CD4-positive, alpha-beta T cell treated with Interleukin-4 for 1 hour (primary cell): ENCODE data around the gene CCDC122.

Source experiments
- DNase-seq, 2 donors: peaks; one replicate each; pipeline ENCODE4 v3.0.0-alpha.2; 2020 to 2022

CCDC122 gene

DNA sequence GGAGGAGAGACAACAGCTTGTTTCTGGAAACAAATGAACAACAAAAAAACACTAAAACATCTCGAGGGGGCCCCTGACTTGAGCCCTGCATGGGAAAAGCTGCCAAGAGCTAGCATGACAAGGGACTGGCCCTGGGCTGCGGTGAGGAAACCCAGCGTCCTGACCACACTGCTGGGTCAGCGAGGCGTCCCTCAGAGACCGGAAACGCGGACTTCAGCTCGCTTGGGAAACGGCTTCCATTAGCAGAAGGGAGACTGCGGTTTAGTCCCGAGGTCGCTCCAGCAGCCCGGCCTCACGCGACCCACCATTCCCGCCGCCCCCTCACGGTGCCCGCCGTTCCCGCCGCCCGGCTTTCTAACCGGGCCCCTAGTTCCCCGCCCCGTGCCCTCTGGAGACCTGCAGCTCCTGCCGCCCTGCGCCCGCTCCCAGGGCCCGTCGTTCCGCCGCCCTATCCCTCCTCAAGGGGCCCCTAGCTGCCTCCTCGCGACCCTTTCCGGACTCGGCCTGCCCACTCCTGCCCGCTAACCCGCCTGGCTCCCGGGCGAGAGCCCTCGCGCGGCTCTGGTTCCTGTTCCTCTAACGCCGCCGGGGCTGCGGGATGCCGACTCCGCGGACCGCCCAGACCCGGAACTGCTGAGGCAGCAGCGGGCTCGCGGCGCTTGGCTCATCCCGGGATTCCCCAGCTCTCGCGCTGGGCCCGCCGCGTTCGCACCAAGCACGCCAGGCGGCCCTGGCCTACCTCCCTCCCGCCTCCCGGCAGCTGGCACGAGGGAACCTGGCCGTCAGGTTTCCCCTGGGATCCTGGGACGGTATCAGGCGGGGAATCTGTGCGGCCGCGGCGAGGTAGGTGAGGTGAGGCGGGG is at the start of gene CCDC122:
Gene CCDC122, minus strand, starts transcription at position 849 of the 863 bp plus-strand sequence. CDS start 10,364 bp downstream, outside the sequence.
- peak; percentile 78 to 82 for DNase-seq

DNA sequence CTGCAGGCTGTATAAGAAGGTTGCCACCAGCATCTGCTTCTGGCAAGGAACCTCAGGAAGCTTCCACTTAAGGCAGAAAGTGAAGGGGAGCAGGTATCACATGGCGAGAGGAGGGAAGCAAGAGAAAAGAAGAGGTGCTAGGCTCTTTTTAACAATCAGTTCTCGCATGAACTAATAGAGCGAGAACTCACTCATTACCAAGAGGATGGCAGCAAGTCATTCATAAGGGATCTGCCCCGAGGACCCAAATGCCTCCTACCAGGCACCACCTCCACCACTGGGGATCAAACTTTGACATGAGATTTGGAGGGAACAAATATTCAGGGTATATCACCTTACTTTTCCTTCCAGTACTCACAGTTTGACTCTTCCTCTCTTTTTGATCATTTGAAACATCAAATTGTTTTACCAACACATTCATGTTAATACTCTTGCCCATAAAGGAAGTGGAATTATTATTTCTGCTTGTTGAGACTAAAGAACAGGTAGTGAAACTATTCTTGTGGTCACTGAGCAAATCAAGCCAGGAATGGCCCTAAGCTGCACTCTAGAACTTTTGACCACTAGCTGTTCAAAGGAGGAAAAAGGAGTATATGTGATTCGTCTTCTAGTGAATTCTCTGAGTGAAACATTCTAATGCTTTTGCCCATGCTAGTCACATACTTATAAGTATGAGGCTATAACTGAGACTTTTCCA is 45.2 kb upstream of the CCDC122 start:
- peak in 1 of 2 donors; percentile 5 for DNase-seq

DNA sequence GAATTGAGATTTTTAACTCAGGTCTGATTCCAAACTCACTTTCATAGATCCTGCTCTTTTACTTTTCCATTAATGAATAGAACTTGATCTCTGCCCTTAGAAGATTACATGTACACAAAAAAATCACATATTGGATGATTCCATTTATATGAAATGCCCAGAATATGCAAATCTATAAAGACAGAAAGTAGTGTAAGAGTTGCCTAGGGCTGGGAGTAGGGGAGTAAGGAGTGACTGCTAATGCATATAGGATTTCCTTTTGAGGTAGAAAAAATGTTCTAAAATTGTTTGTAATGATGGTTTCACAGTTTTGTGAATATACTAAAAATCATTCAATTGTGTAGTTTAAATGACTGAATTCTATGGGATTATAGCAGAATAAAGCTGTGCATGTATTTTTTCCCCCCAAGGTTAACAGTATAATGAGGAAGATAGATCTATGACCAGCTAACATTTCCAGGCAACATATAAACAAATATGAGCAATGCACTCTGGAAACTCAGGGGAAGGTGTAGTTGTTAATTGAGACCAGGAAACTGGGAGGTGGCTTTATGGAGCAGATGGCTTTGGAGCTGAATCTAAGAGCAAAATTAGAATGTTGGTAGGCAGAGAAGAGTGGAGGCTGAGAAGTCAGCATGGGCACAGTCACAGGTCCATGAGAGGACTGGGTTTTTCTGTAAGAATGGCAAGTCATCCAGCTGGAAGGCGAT is 41.6 kb upstream of the CCDC122 start:
- DNase-seq: no peak

DNA sequence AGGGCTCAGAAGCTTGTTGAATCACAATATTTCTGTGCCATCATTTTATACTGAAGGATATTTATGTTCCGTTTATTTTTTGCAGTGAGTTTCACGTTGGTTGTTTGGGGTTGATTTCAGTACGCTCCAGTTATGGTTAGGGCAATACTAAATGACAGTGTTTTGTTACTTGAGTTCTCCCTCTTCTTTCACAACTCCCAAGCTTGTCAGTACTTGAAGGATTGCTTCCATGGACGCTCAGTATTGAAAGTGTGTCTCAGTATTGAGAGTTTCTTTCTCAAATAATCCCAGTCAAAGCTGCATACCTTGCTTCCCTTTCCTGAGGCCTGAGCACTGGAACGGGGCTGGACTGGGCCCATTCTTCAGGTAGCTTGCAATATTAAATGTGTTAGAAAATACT is 39.1 kb upstream of the CCDC122 start:
- DNase-seq: no peak

DNA sequence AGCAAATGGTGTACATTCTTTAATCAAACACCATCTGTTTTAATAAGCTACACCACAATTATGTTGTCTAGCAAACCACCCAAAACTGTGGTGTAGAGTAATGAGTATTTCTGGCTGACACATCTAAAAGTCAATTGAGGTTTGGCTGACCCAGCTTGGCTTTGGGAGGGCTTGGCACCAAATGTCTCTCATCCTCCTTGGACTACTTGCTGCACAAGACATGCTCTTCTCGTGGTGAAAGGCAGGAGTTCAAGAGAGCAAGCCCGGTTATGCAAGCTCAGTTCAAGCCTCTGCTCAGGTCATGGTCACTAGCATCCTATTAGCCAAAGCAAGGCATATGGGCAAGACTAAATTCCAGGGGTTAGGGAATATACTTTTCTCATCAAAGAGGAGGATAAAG is 37.3 kb upstream of the CCDC122 start:
- DNase-seq: no peak

DNA sequence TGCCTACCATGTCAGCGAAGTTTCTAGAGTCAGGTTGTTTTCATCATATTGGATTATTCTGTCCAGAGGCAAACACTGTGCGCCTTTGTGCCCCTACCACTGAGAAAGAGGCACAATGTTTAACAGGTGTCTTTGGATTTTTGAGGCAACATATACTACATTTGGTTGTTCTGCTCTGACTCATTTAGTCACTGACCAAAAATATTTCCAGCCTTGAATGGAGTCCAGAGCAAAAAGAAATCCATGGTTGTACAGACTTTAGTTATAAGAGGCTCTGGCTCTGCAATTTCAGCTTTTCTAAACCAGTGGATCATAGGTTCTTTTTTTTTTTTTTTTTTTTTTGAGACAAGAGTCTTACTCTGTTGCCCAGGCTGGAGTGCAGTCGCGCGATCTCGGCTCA is 35.9 kb upstream of the CCDC122 start:
- no peak for DNase-seq

DNA sequence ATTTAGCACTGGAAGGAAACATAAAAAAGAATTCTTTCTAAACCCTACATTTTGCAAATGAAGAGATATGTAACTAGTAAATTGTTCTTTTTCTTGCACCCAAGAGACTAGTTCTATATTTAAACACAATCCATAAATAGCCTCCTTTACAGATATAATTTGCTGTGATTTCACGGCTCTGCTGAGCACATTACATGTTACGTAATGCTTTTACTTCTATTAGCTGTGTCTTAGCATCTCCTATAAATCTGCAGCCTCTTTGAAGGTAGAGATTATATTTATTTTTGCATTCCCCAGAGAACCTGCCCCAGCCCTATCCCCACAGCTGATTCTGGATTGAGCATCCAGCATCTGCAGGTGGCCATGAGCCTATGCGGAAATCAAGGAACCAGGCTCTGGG is 32.3 kb upstream of the CCDC122 start:
- no peak for DNase-seq

DNA sequence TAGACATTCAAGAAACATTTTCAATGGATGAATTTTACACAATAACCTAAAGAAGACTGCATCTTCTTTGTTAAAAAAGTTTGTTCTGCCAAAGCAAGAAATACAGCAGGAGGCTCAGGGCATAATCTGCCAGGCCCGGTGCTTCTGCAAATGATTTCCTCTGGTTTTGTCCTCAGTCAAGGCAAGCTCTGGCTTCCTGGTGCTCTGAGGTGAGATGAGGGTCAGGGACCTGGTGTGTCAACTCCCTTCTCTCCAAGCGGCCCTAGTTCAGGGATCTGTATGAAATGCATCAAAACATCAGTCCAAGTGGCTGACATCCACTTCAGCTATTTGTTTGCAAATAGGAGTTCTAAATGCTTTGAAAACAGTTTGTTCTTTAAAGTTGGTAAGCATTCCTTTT is 31.7 kb upstream of the CCDC122 start:
- no peak for DNase-seq

DNA sequence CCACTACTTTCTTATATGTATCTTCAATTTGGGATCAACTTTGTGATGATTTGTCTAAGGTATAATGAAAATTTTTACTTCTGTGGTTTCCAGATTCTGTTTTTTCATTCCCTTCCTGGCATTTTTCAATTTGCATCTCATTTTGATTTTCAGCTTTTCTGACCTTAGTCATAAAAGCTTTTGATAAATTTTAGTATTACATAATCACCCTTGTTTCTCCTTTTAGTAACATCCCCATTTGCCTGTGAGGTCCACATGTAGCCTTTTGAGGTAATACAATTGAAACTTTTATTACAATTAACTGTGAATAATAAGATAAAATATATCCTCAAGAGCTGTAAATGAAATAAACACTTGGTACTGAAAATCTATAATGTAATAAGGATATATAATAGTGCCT is 31.3 kb upstream of the CCDC122 start:
- no peak for DNase-seq

DNA sequence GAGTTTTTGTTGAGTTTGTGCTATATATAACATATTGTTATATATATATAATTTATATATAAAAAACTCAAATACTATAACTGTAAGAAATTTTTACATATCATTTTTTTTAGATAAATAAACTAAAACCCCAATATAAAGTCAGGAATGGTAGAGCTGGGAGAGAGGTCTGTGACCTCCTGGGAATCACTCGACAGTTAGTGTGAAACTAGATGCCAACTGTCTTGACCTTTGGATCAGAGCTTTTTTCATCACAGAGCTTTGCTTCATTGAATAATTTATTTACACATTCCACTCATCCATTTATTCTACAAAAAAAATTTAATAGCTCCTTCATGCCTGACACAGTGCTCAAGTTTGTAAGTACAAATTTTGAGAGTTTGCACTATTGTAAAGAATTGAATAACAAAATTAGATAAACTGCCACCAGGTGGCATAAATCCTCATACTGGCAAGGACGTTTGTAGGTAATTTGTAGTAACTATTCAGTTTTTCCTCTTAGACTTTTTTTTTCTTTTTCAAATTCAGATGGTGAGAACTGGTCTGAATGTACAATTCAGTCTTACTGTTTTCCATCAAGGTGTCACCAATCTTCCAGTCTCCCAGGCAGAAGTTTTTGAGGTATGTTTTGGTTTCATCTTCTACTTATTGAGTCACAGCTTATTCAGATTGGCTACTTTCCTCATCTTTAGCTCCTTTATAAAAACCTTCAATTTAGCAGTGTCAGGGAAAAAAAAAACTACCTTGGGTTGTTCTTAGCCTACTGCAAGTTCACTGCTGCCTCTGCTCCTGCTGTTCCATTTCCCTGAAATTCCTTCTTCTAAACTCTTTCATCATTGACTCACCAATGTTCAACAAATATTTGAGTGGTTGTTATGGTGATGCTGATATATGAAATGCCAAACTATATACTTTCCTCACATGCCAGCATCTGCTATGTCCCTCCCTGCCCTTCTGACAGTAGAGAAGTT is 28.9 kb upstream of the CCDC122 start:
- peak in 1 of 2 donors; percentile 44 for DNase-seq

DNA sequence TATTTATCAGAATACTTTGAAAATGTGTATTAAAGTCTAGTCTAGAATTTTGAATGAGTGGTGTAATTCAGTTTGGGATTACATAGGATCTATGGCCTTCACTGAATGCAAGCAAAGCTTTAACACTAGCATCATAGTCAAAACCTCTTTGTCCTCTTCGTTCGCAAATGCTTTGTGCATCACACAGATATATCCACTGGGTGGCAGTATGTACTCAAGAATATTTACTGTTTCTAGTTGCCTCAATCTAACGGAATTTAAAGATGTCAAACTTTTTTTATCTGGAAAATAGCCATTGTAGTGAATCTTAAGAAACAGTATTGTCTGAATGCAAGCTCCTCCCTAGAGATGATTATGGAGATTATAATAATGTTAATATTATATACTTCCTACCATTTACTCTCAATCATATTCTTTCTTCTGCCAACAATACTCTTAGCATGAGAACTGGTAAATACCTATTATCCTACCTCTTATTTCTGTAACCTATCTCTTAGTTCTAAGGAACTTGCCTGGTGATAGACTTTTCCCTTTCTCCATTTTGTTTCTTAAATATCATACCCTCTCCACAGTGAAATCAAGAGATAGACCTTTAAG is 26.0 kb upstream of the CCDC122 start:
- peak; percentile 36 to 75 for DNase-seq

DNA sequence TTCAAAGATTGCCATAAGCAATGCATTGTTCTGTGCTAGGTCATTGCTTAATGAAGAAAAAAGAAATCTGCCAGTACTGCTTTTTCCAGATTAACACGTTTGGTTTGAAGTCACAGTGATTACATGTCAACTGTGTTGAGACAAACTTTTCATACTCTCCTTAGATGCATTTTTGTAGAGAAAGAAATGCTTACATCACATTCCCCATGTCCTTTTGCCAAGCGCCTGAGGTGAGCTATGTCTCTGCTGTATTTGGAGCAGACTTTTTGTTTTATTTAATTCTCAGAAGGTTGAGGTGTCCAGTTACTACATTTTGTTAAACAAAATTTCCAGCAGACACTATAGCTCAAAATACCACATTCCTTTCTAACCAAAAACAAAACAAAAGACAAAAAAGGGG is 16.4 kb upstream of the CCDC122 start:
- DNase-seq: no peak

DNA sequence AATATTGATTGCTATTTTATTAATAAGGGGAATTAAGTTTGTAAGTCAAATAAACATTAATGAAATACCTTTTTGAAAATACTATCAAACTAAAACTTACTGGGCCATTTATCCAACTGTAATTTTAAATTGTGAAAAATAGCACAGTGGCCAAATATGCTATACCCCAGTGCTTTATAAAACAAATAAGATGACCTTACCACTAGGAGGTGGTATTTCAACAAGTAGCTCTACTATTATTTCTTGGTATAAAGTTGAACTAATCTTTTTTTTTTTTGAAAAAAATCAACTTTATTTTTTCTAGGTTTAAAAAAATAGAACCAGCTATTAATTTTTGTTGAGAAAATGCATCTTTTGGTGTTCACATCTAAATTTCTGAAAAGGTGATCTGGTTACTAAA is 14.9 kb upstream of the CCDC122 start:
- no peak for DNase-seq

DNA sequence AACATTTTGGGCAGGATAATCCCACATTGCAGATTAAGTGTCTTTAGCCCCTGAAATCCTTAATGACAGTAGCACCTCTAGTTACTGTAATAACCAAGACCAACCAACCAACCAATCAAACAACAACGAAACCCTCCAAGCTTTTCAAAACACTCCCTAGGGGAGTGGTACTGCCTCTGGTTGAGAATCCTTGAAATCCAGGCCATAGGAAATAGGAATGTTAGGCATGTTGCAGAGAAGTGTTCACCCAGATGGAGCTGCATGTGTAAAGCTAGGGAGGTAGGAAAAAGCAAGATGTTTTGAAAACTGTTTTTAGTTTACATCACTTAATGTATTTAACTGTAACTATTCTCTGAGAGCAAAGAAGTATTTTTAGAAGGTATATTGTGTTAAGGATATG is 4.7 kb upstream of the CCDC122 start:
- no peak for DNase-seq

DNA sequence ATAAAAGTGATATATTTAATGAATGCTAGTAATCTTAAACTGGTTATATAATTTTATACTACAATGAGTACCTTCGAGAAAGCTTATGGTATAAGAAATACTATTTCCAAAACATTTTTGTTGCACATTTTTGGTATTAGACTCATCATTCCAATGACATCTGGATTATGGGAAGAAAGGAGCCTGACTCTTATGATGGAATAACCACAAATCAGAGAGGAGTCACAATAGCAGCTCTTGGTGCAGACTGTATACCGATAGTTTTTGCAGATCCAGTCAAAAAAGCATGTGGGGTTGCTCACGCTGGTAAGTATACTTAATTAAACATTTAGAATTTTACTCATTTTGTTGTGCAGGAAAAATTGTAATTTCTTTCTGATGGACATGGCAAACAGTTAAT is 4.1 kb upstream of the CCDC122 start:
- no peak for DNase-seq

DNA sequence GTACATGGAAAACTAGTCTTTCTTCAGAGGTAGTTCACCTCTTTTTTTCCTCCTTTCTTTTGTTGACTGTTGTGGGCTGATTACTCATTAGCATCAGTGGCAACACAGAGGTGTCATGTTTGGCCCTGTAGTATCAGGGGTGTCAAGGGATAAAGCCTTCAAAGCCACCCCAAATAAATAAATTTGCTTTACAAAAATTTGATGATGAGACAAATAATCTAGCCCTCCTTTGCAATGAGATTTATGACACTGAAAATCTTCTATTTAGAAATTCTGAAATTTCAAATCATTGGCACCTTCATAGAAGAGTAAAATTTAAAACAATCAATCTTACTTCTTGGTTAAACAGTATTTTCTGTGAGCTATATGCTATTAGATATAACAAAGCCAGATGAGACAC is 2.0 kb upstream of the CCDC122 start:
- no peak for DNase-seq

DNA sequence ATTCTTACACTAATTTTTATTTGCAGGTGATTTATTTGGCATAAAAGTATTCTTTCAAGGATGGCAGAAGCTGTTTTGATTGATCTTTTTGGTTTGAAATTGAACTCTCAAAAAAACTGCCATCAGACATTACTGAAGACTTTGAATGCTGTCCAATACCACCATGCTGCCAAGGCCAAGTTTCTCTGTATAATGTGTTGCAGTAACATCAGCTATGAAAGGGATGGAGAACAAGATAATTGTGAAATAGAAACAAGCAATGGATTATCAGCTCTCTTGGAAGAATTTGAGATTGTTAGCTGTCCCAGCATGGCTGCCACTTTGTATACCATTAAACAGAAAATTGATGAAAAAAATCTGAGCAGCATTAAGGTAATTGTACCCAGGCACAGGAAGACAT is 1.4 kb upstream of the CCDC122 start:
- no peak for DNase-seq

DNA sequence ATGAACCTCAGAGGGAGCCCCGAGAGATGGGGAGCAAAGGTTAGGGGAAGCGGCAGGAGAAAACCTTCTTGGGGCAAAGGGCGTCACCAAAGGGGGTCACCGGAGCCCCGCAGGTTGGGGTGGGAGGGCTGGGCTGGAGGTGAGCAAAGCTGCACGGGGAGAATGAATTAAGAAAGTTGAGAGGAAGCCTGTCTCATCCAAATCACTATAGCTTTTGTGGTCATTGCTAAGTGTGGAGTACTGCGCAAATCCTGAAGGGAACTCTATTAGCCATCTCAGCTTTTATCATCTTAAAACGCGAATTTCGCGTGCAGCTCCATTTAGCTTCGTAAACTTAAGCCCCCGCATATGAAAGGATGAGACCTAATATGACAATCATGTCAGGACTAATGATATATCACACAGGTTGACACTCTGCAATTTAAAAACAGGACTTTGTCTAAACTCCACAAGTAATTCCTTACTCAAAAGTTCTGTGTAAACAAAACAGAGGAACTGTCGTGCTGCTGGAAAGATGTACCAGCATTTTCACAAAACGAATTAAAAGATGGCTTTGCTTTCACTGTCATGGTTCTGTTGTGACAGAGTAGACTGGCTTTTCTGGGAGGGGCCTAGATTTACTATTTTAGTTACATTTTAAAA is 795 bp upstream of the CCDC122 start:
- no peak for DNase-seq

DNA sequence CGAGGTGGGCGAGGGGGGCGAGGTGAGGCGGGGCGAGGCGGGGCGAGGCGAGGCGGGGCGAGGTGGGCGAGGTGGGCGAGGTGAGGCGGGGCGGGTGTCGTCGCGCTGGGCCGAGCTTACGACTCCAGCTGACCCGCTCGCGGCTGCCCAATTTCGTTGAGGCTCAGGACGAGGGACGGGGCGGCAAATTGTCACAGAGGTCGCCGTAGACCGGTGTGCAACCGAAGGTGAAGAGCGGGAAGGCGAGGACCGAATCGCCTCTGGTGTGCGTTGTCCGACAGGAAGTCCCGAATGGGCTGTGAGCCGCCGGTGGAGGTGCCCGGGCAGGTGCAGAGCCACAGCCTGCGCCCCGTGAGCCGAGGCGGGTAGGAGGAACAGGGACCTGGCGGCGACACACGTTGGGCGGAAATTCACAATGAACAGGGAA is 228 bp upstream of the CCDC122 start, which contains the start of gene LACC1:
Gene LACC1, plus strand, starts transcription at position 150 of the 427 bp plus-strand sequence. CDS start 1,082 bp downstream, outside the sequence.
- DNase-seq: peak in 1 of 2 donors; percentile 34

DNA sequence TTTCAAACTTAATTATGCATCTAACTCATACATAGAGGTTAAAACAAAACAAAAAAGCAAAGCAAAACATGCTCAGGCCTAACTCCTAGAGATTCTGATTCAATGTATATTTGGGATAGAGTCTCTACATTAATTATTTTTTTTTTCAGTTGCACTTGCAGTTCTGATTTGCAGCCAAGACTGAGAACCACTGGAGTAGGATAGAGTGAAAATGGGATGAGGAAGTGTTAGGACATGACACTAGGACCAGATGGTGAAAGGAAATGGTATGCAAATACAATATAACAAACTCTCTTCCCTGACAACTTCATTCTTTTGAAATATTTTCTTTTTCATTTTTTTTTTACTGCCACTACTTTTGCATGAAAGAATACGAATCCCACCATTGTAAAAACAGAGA is 1.8 kb downstream of the CCDC122 start:
- DNase-seq: no peak

DNA sequence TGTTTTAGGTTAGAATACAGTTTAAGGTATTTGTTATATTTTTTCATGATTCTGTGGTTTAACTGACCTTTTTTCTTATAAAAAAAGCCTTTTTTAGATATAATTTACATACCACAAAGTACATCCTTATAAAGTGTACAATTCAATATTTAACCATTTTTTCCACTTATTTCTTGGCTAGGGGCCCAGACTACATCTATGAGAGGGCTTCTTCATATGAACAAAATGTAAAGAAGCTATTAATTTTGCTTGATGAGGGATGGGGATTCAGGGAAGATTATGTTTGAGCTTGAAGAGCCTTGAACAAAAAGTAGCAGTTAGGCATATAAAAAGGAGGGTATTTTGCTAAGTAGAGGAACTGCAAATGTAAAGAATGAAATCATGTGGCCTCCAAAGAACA is 2.2 kb downstream of the CCDC122 start:
- no peak for DNase-seq
